Osteoblast (primary cell): Measurements from ENCODE around the gene FAM81A. TPM values are rescaled to one million over a fixed set of nuclear protein-coding genes. Genes with fewer than 3 reads are reported as not detected.
A peak's percentile ranks its signal among the peaks of the same experiment; 100 is the strongest.

Experiments
- DNase-seq: peaks from one replicate; pipeline ENCODE4 v3.0.0; 2011; ENCODE audit warnings: low spot score, mixed read lengths; ENCODE audit not compliant: insufficient read length; ENCODE audit errors: missing footprints
- H2AFZ ChIP-seq: 2 replicates; pipeline ENCODE4 v1.6.0; 2011; ENCODE audit warnings: mild to moderate bottlenecking, low read length
- H3K27ac ChIP-seq: 2 replicates; pipeline ENCODE4 v1.5.1; 2011; ENCODE audit warnings: mild to moderate bottlenecking, low read depth, low read length, moderate library complexity
- H3K27me3 ChIP-seq: 2 replicates; pipeline ENCODE4 v1.6.0; 2012; ENCODE audit warnings: mild to moderate bottlenecking, control low read depth, inconsistent platforms, low read length, moderate library complexity; ENCODE audit not compliant: insufficient read depth
- H3K36me3 ChIP-seq: 2 replicates; pipeline ENCODE4 v1.5.1; 2011; ENCODE audit warnings: mild to moderate bottlenecking, low read length, control low read depth, moderate library complexity; ENCODE audit not compliant: insufficient read depth
- H3K4me1 ChIP-seq: 2 replicates; pipeline ENCODE4 v1.5.1; 2011; ENCODE audit warnings: mild to moderate bottlenecking, low read length, control low read depth, moderate library complexity; ENCODE audit not compliant: insufficient read depth
- H3K4me2 ChIP-seq: 2 replicates; pipeline ENCODE4 v1.6.0; 2011; ENCODE audit warnings: mild to moderate bottlenecking, low read length; ENCODE audit not compliant: insufficient read depth
- H3K4me3 ChIP-seq: fragments of 200-600 bp; sonication (generic); 3 replicates; pipeline ENCODE4 v1.5.1; 2012; ENCODE audit warnings: mild to moderate bottlenecking, low read length, inconsistent platforms; ENCODE audit not compliant: insufficient read depth
- H3K79me2 ChIP-seq: 2 replicates; pipeline ENCODE4 v1.6.0; 2012; ENCODE audit warnings: mild to moderate bottlenecking, low read length, control low read depth, inconsistent platforms; ENCODE audit not compliant: insufficient read depth
- H3K9me3 ChIP-seq: 2 replicates; pipeline ENCODE4 v1.5.1; 2011; ENCODE audit warnings: low read depth, low read length, control low read depth
- H4K20me1 ChIP-seq: 2 replicates; pipeline ENCODE4 v1.6.0; 2012; ENCODE audit warnings: mild to moderate bottlenecking, low read length, control low read depth; ENCODE audit not compliant: insufficient read depth
- total RNA-seq: library from RNA; depleted of rRNA; stranded (reverse); fragments of >200 nt; gene quantifications from 2 replicates; pipeline ENCODE4 v1.2.3, GENCODE V29; 2012
- TF ChIP-seq, protein P1 (sequence below): IDR thresholded peaks from 2 replicates; pipeline ENCODE4 v1.5.1; 2011; ENCODE audit warnings: mild to moderate bottlenecking, low read depth, low read length, moderate library complexity; ENCODE audit errors: extremely low read depth

Gene FAM81A
- total RNA-seq, 1 donor = 0.72 TPM

DNA sequence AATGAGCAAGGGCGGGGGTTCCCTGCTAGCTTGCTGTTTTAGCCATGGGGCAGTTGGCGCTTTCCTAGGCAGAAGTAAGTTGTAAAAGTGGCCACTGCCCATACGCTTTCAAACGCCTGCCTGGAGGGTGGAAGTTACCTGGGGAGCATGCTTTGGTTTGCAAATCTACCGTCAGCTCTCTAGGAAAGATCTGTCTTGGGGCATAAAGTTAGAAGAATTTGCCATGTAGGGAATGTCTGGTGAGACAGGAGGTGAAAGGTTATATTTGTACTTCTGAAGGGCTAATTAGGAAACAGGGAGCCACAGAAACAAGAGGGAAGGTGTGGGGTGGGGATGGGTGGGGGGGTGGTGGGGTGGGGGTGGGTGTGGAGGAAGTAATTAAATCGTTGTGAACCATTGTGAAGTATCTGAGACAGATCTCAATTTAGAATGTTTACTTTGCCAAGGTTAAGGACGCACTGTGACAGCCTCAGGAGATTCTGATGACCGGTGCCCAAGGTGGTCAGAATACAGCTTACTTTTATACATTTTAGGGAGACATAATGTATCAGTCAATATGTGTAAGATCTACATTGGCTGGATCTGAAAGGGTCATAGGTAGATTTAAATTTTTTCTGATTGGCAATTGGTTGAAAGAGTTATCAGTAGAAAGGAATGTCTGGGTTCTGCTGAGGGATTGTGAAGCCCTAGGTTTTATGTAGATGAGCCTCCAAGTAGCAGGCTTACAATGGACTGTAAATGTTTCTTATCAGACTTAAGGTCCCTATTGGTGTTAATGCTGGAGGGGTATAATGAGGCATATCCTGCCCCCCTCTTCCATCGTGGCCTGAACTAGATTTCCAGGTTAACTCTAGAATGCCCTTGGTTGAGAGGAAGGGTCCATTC lies 111.6 kb downstream of the FAM81A start:
- Histone ChIP-seq H3K4me1 (no peaks in the 10 kb centered on the region), H4K20me1 (no peaks in the 10 kb centered on the region), H3K4me3 (no peak overlapping the region), H3K79me2 (no peaks in the 10 kb centered on the region), H3K36me3 (no peaks in the 10 kb centered on the region), H3K4me2 (no peak overlapping the region), H3K27me3 (peaks cover 24% of the 10 kb centered on the region), H3K9me3 (no peaks in the 10 kb centered on the region), H2AFZ (no peak overlapping the region), H3K27ac (no peak overlapping the region)
- TF ChIP-seq, protein P1, sequence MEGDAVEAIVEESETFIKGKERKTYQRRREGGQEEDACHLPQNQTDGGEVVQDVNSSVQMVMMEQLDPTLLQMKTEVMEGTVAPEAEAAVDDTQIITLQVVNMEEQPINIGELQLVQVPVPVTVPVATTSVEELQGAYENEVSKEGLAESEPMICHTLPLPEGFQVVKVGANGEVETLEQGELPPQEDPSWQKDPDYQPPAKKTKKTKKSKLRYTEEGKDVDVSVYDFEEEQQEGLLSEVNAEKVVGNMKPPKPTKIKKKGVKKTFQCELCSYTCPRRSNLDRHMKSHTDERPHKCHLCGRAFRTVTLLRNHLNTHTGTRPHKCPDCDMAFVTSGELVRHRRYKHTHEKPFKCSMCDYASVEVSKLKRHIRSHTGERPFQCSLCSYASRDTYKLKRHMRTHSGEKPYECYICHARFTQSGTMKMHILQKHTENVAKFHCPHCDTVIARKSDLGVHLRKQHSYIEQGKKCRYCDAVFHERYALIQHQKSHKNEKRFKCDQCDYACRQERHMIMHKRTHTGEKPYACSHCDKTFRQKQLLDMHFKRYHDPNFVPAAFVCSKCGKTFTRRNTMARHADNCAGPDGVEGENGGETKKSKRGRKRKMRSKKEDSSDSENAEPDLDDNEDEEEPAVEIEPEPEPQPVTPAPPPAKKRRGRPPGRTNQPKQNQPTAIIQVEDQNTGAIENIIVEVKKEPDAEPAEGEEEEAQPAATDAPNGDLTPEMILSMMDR = no peak
- DNase-seq = no peak

DNA sequence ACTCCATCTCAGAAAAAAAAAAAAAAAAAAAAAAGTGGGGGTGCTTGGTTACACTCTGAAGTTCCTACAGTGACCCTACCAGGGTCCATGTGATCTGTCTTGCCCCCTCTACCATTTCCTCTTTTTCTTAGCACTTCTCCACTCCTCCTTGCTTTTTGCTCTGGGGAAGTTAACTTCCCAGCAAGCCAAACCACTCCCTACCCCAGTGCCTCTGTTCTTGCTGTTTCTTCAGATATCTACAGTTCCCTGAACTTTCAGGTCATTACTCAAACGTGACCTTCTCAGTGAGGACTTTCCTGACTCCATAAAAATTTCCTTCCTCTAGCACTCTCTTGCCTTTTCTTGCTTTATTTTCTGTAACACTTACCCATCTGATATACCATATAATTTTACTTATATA lies 112.5 kb downstream of the FAM81A start:
- no peak overlapping the region for H2AFZ ChIP-seq
- H3K79me2 ChIP-seq = no peaks in the 10 kb centered on the region
- no peak overlapping the region for H3K27ac ChIP-seq
- no peaks in the 10 kb centered on the region for H3K9me3 ChIP-seq
- no peaks in the 10 kb centered on the region for H4K20me1 ChIP-seq
- no peaks in the 10 kb centered on the region for H3K36me3 ChIP-seq
- TF ChIP-seq, protein P1 = no peak
- DNase-seq = no peak
- H3K27me3 ChIP-seq = peaks cover 24% of the 10 kb centered on the region
- H3K4me2 ChIP-seq = no peak overlapping the region
- no peak overlapping the region for H3K4me3 ChIP-seq
- H3K4me1 ChIP-seq = peaks cover 1% of the 10 kb centered on the region

- Histone ChIP-seq H3K36me3 (no peaks in the 10 kb centered on the region), H4K20me1 (no peaks in the 10 kb centered on the region), H3K27ac (no peak overlapping the region), H3K4me1 (peaks cover 3% of the 10 kb centered on the region), H3K27me3 (peaks cover 21% of the 10 kb centered on the region), H2AFZ (no peak overlapping the region), H3K4me3 (no peak overlapping the region), H3K9me3 (no peaks in the 10 kb centered on the region), H3K4me2 (no peak overlapping the region), H3K79me2 (no peaks in the 10 kb centered on the region)
- no peak for DNase-seq
- TF ChIP-seq, protein P1 = no peak
Observed at GRCh38 chr15:59550956-59551355, 113.0 kb downstream of the FAM81A start.

DNA sequence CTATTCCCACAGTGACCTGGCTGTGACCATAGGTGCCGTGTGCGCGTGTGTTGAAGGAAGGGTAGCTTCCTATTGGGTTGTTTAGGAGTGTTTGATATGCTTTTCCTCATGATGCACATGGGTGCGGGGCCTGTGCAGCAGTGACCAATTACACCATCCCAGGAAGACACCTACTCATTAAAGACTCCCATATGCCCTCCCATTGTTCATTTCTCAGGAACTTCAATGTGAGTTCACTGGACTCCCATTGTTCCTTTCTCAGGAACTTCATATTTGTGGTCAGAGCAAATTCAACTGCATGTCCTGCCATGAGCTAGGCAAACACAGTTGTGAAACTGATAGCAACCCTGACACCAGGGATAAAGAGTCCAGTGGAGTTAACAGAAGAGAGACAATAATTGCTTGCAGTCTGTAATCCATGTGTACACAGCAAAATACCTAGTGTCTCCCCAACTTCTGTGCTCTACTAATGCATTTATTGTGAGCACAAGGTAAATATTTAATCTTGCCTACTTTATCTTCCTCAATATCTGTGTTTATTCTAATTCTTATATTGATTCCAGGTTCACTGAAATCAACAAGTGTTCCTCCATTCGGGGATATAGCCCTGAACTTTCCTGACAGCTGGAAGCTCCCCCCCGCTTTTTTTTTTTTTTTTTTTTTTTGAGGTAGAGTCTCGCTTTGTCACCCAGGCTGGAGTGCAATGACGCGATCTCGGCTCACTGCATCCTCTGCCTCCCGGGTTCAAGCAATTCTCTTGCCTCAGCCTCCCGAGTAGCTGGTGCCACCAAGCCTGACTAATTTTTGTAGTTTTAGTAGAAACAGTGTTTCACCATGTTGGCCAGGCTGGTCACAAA lies 116.1 kb downstream of the FAM81A start:
- no peak overlapping the region for H3K27ac ChIP-seq

More for the DNA sequence above, 116.1 kb downstream of the FAM81A start:
- H3K4me1 ChIP-seq = peaks cover 3% of the 10 kb centered on the region
- H3K9me3 ChIP-seq = no peaks in the 10 kb centered on the region
- H3K4me2 ChIP-seq = no peak overlapping the region
- DNase-seq = peak; percentile 65
- H4K20me1 ChIP-seq = no peaks in the 10 kb centered on the region
- H3K27me3 ChIP-seq = no peaks in the 10 kb centered on the region
- TF ChIP-seq, protein P1 = no peak
- H3K36me3 ChIP-seq = no peaks in the 10 kb centered on the region
- H3K4me3 ChIP-seq = no peak overlapping the region
- no peak overlapping the region for H2AFZ ChIP-seq
- H3K79me2 ChIP-seq = no peaks in the 10 kb centered on the region
